WERI-Rb-1 (cell line): Measurements from ENCODE around the gene KPNA5.

Source experiments
- DNase-seq: peaks from one replicate; pipeline ENCODE4 v3.0.0-alpha.2; 2020
- H3K27ac ChIP-seq: fragments of 250-450 bp; sonication (Bioruptor Pico); 2 replicates; pipeline ENCODE4 v1.5.1; 2020; ENCODE audit warnings: mild to moderate bottlenecking, moderate library complexity
- H3K27me3 ChIP-seq: fragments of 250-450 bp; sonication (Bioruptor Pico); 2 replicates; pipeline ENCODE4 v1.5.1; 2021; ENCODE audit warnings: mild to moderate bottlenecking, low read depth, moderate library complexity; ENCODE audit not compliant: insufficient read depth, severe bottlenecking
- H3K36me3 ChIP-seq: fragments of 250-450 bp; sonication (Bioruptor Pico); 2 replicates; pipeline ENCODE4 v1.5.1; 2020; ENCODE audit warnings: mild to moderate bottlenecking, moderate library complexity
- H3K4me3 ChIP-seq: 2 replicates; pipeline ENCODE4 v1.5.1; 2011; ENCODE audit warnings: low read depth, mild to moderate bottlenecking, control low read depth, low read length
- H3K9me3 ChIP-seq: fragments of 250-450 bp; sonication (Bioruptor Pico); 2 replicates; pipeline ENCODE4 v1.5.1; 2021; ENCODE audit warnings: mild to moderate bottlenecking, moderate library complexity; ENCODE audit not compliant: severe bottlenecking
- CTCF ChIP-seq: IDR thresholded peaks from 2 replicates; pipeline ENCODE4 v1.5.1; 2011; ENCODE audit warnings: low read depth, mild to moderate bottlenecking, control low read depth, inconsistent platforms, low read length

Gene KPNA5

DNA sequence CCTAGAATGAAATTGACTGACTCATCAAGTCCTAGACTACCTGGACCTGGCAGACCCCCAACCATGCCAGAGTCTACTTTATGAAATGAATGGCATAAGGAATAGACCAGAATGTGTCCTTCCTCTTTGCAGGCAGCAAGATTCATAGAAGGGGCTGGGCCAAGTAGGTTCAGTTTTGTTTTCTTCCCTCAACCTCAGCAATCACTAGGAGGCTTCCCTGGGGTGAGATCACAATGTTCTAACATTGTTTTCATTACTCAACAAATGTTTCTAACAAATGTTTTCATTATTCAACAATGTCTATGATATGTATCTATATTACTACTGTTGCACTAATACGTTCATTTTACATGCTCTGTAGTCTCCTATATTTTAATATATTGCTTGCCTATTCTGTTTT, 92.9 kb downstream of the KPNA5 start:
- Histone ChIP-seq H3K9me3 (no peaks in the 10 kb centered on the region), H3K27me3 (no peaks in the 10 kb centered on the region), H3K4me3 (no peak overlapping the region), H3K36me3 (no peaks in the 10 kb centered on the region), H3K27ac (no peak overlapping the region)
- no peak for TF ChIP-seq CTCF
- no peak for DNase-seq

DNA sequence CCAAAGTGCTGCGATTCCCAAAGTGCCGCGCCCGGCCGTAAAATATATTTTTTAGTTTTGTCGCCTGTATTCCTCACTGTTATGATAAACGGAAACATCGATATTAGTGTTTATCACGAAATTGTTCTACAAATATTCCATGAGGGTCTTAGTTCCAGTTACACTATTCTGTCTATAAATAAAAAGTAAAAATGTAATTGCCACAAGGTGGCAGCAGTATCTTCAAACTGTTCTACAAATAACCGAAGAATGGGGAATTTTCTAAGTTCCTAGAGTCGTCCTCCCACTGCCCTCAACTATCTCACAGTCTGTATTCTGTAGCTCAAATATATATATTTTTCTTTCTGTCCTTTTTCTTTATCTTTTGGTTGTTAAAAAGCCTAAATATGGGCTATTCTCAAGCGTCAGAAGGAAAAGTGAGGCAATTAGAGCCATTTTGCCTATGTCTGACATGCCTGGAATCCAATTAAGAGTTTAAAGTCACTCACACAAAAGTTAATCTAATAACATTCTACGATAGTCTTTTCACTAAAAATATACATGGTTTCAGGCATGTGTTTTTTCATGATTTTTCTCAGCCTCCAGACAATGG, 98.7 kb downstream of the KPNA5 start:
- peak overlapping the region; percentile 18; the same call in 1 of the 2 replicates for H3K4me3 ChIP-seq
- TF ChIP-seq CTCF: no peak
- DNase-seq: no peak

DNA sequence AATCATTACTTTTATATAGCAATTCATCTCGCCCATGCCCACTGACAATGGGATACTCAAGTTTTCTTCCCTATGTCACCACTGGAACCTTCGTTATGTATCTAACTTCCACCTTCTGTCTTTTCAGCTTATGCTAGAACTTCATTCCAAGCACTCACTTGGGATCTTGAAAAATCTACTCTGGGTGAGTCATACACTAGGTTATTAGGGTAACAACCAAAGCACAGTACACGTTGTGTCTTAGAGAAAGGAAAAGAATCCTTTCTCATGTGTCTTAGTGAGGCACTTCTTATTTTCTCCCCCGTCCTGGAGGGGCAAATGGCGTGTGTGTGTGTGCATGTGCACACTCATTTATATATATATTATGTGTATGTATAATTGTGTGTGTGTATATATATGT, 102.8 kb downstream of the KPNA5 start:
- no peak for DNase-seq
- H3K36me3 ChIP-seq: no peaks in the 10 kb centered on the region
- no peaks in the 10 kb centered on the region for H3K9me3 ChIP-seq

More for the DNA sequence above, 98.7 kb downstream of the KPNA5 start:
- no peaks in the 10 kb centered on the region for H3K9me3 ChIP-seq
- no peaks in the 10 kb centered on the region for H3K27me3 ChIP-seq
- H3K36me3 ChIP-seq: no peaks in the 10 kb centered on the region
- no peak overlapping the region for H3K27ac ChIP-seq

More for the DNA sequence above, 102.8 kb downstream of the KPNA5 start:
- H3K4me3 ChIP-seq: no peak overlapping the region
- TF ChIP-seq CTCF: no peak
- no peak overlapping the region for H3K27ac ChIP-seq
- H3K27me3 ChIP-seq: no peaks in the 10 kb centered on the region
